Skeletal muscle tissue (tissue), 4 donors: ENCODE data around the gene RCL1. TPM values are rescaled to one million over a fixed set of nuclear protein-coding genes. Genes with fewer than 3 reads are reported as not detected.

ENCODE experiments used
- H3K27ac ChIP-seq: one replicate; pipeline ENCODE4 v1.7.0; 2013; ENCODE audit warnings: mild to moderate bottlenecking, low read depth, low read length, inconsistent platforms
- H3K27me3 ChIP-seq, 3 donors: one replicate each; pipeline ENCODE4 v1.7.0; 2013; ENCODE audit warnings: low read length in 3 of 3; ENCODE audit not compliant: control insufficient read depth in 3 of 3, insufficient read depth in 3 of 3
- H3K36me3 ChIP-seq, 3 donors: one replicate each; pipeline ENCODE4 v1.7.0; 2013; ENCODE audit warnings: low read length in 3 of 3; ENCODE audit not compliant: control insufficient read depth in 3 of 3, insufficient read depth in 3 of 3
- H3K4me1 ChIP-seq, 3 donors: one replicate each; pipeline ENCODE4 v1.7.0; 2013; ENCODE audit warnings: low read length in 3 of 3, mild to moderate bottlenecking in 3 of 3; ENCODE audit not compliant: control insufficient read depth in 3 of 3, insufficient read depth in 3 of 3
- H3K4me3 ChIP-seq, 3 donors: one replicate each; pipeline ENCODE4 v1.7.0; 2013; ENCODE audit warnings: low read length in 3 of 3
- H3K9ac ChIP-seq, 3 donors: one replicate each; pipeline ENCODE4 v1.7.0; 2013; ENCODE audit warnings: low read length in 3 of 3, mild to moderate bottlenecking in 3 of 3, moderate library complexity in 2 of 3, low read depth in 1 of 3
- H3K9me3 ChIP-seq, 3 donors: one replicate each; pipeline ENCODE4 v1.7.0; 2013; ENCODE audit warnings: low read length in 3 of 3; ENCODE audit not compliant: control insufficient read depth in 3 of 3
- total RNA-seq: library from RNA; depleted of rRNA; stranded (reverse); fragments of >200 nt; gene quantifications from one replicate; pipeline ENCODE4 v1.2.3, GENCODE V29; 2014
- donor health status: Osteomylitis.

RCL1 gene
- total RNA-seq, 1 donor from 2014 or later = 33.9 TPM

- Histone ChIP-seq H3K4me1 (peaks cover 20 to 30% (median 27%) of the 10 kb centered on the region in 3 donors), H3K36me3 (peaks cover 0 to 3% (median 0%) of the 10 kb centered on the region in 3 donors), H3K27ac (peak overlapping the region; percentile 58), H3K27me3 (no peaks in the 10 kb centered on the region), H3K9ac (no peak overlapping the region), H3K9me3 (no peaks in the 10 kb centered on the region), H3K4me3 (peak overlapping the region; percentile 34 to 63 (median 50))
Observed at GRCh38 chr9:4805191-4805918, 12.6 kb downstream of the RCL1 start.

- no peak overlapping the region for H3K9ac ChIP-seq
- H3K36me3 ChIP-seq = no peaks in the 10 kb centered on the region
- H3K27ac ChIP-seq = no peak overlapping the region
- H3K9me3 ChIP-seq = no peaks in the 10 kb centered on the region
- peaks cover 3 to 11% (median 8%) of the 10 kb centered on the region in 3 donors for H3K4me1 ChIP-seq
- H3K27me3 ChIP-seq = no peaks in the 10 kb centered on the region
- H3K4me3 ChIP-seq = no peak overlapping the region
Observed at GRCh38 chr9:4810565-4810964, 17.8 kb downstream of the RCL1 start.

GRCh38 chr9:4811824-4812223 lies 19.1 kb downstream of the RCL1 start:
- no peaks in the 10 kb centered on the region for H3K9me3 ChIP-seq
- no peak overlapping the region for H3K27ac ChIP-seq
- H3K27me3 ChIP-seq = no peaks in the 10 kb centered on the region
- H3K4me3 ChIP-seq = no peak overlapping the region
- no peak overlapping the region for H3K9ac ChIP-seq
- peaks cover 4 to 12% (median 10%) of the 10 kb centered on the region in 3 donors for H3K4me1 ChIP-seq
- no peaks in the 10 kb centered on the region for H3K36me3 ChIP-seq

- no peak overlapping the region for H3K27ac ChIP-seq
- H3K9ac ChIP-seq = no peak overlapping the region
- H3K9me3 ChIP-seq = no peaks in the 10 kb centered on the region
- H3K36me3 ChIP-seq = no peaks in the 10 kb centered on the region
- H3K4me1 ChIP-seq = peaks cover 4 to 12% (median 10%) of the 10 kb centered on the region in 3 donors
- H3K4me3 ChIP-seq = no peak overlapping the region
- no peaks in the 10 kb centered on the region for H3K27me3 ChIP-seq
Observed at GRCh38 chr9:4812858-4813257, 20.1 kb downstream of the RCL1 start.

- no peaks in the 10 kb centered on the region for H3K9me3 ChIP-seq
- no peak overlapping the region for H3K27ac ChIP-seq
- H3K36me3 ChIP-seq = no peaks in the 10 kb centered on the region
- H3K4me3 ChIP-seq = no peak overlapping the region
- no peaks in the 10 kb centered on the region for H3K27me3 ChIP-seq
- peaks cover 4 to 12% (median 10%) of the 10 kb centered on the region in 3 donors for H3K4me1 ChIP-seq
- H3K9ac ChIP-seq = no peak overlapping the region
Observed at GRCh38 chr9:4814913-4815312, 22.2 kb downstream of the RCL1 start.

- Histone ChIP-seq H3K36me3 (no peaks in the 10 kb centered on the region), H3K4me3 (peak overlapping the region in 1 of 3 donors; percentile 48), H3K9ac (no peak overlapping the region), H3K9me3 (no peaks in the 10 kb centered on the region), H3K27ac (no peak overlapping the region), H3K4me1 (peaks cover 4 to 9% (median 7%) of the 10 kb centered on the region in 3 donors), H3K27me3 (no peaks in the 10 kb centered on the region)
Observed at GRCh38 chr9:4815381-4815956, 22.7 kb downstream of the RCL1 start.

- Histone ChIP-seq H3K9ac (no peak overlapping the region), H3K4me1 (peaks cover 9 to 18% (median 15%) of the 10 kb centered on the region in 3 donors), H3K4me3 (no peak overlapping the region), H3K27me3 (no peaks in the 10 kb centered on the region), H3K36me3 (no peaks in the 10 kb centered on the region), H3K27ac (no peak overlapping the region), H3K9me3 (no peaks in the 10 kb centered on the region)
Observed at GRCh38 chr9:4820168-4820567, 27.4 kb downstream of the RCL1 start.

GRCh38 chr9:4821133-4821532 lies 28.4 kb downstream of the RCL1 start:
- peaks cover 5 to 15% (median 11%) of the 10 kb centered on the region in 3 donors for H3K4me1 ChIP-seq
- peak overlapping the region; percentile 0 for H3K27ac ChIP-seq
- H3K4me3 ChIP-seq = no peak overlapping the region
- H3K9ac ChIP-seq = no peak overlapping the region
- no peaks in the 10 kb centered on the region for H3K36me3 ChIP-seq
- no peaks in the 10 kb centered on the region for H3K27me3 ChIP-seq
- no peaks in the 10 kb centered on the region for H3K9me3 ChIP-seq

- Histone ChIP-seq H3K36me3 (no peaks in the 10 kb centered on the region), H3K27ac (no peak overlapping the region), H3K9me3 (no peaks in the 10 kb centered on the region), H3K27me3 (no peaks in the 10 kb centered on the region), H3K9ac (no peak overlapping the region), H3K4me3 (no peak overlapping the region), H3K4me1 (peaks cover 10 to 24% (median 20%) of the 10 kb centered on the region in 3 donors)
Observed at GRCh38 chr9:4822057-4822456, 29.3 kb downstream of the RCL1 start.

- H3K9me3 ChIP-seq = no peaks in the 10 kb centered on the region
- H3K9ac ChIP-seq = peak overlapping the region in 1 of 3 donors; percentile 35
- peaks cover 20 to 35% (median 29%) of the 10 kb centered on the region in 3 donors for H3K4me1 ChIP-seq
- peak overlapping the region; percentile 11 to 49 (median 16) for H3K4me3 ChIP-seq
- H3K36me3 ChIP-seq = peaks cover 0 to 2% (median 0%) of the 10 kb centered on the region in 3 donors
- H3K27ac ChIP-seq = peak overlapping the region; percentile 51
- H3K27me3 ChIP-seq = no peaks in the 10 kb centered on the region
Observed at GRCh38 chr9:4826417-4827166, 33.8 kb downstream of the RCL1 start.
